Measurements from ENCODE around the gene DTX1. TPM values are rescaled to one million over a fixed set of nuclear protein-coding genes. Genes with fewer than 3 reads are reported as not detected.

DTX1 gene
- total RNA-seq, 1 donor from 2014 or later = 8.1 TPM

- Mint-ChIP-seq H3K9me3 (peaks cover 8% of the 10 kb centered on the region), H3K27ac (ENCODE audit: unreplicated experiment) (peak overlapping the region; percentile 81), H3K36me3 (ENCODE audit: low read depth) (no peaks in the 10 kb centered on the region), H3K27me3 (ENCODE audit: low read depth) (peaks cover 21% of the 10 kb centered on the region), H3K4me1 (peaks cover 6% of the 10 kb centered on the region), H3K4me3 (no peak overlapping the region)
- peak; percentile 24 for DNase-seq (ENCODE audit: low read depth, low spot score)
- TF ChIP-seq CTCF (conservative IDR thresholded peaks at IDR 0.05) = no peak
Measured at GRCh38 chr12:113119980-113120669, 63.6 kb downstream of the DTX1 start.

GRCh38 chr12:113120670-113121370 is 64.3 kb downstream of the DTX1 start:
- Mint-ChIP-seq H3K4me1 (peaks cover 6% of the 10 kb centered on the region), H3K9me3 (peaks cover 8% of the 10 kb centered on the region), H3K36me3 (ENCODE audit: low read depth) (no peaks in the 10 kb centered on the region), H3K27ac (ENCODE audit: unreplicated experiment) (peak overlapping the region; percentile 81), H3K27me3 (ENCODE audit: low read depth) (peaks cover 21% of the 10 kb centered on the region), H3K4me3 (no peak overlapping the region)
- TF ChIP-seq CTCF (conservative IDR thresholded peaks at IDR 0.05) = no peak
- DNase-seq (ENCODE audit: low read depth, low spot score) = no peak

- H3K27ac Mint-ChIP-seq (ENCODE audit: unreplicated experiment) = no peak overlapping the region
- H3K4me1 Mint-ChIP-seq = no peaks in the 10 kb centered on the region
- no peak overlapping the region for H3K4me3 Mint-ChIP-seq
- H3K27me3 Mint-ChIP-seq (ENCODE audit: low read depth) = peaks cover 45% of the 10 kb centered on the region
- H3K36me3 Mint-ChIP-seq (ENCODE audit: low read depth) = no peaks in the 10 kb centered on the region
- no peak for TF ChIP-seq CTCF (conservative IDR thresholded peaks at IDR 0.05)
- H3K9me3 Mint-ChIP-seq = peaks cover 6% of the 10 kb centered on the region
- no peak for DNase-seq (ENCODE audit: low read depth, low spot score)
Measured at GRCh38 chr12:113127791-113128199, 71.3 kb downstream of the DTX1 start.

GRCh38 chr12:113128802-113129663 is 72.5 kb downstream of the DTX1 start:
- Mint-ChIP-seq H3K27ac (ENCODE audit: unreplicated experiment) (no peak overlapping the region), H3K4me3 (no peak overlapping the region), H3K9me3 (no peaks in the 10 kb centered on the region), H3K27me3 (ENCODE audit: low read depth) (peaks cover 51% of the 10 kb centered on the region), H3K4me1 (no peaks in the 10 kb centered on the region), H3K36me3 (ENCODE audit: low read depth) (no peaks in the 10 kb centered on the region)
- no peak for TF ChIP-seq CTCF (conservative IDR thresholded peaks at IDR 0.05)
- no peak for DNase-seq (ENCODE audit: low read depth, low spot score)

GRCh38 chr12:113129664-113130456 is 73.3 kb downstream of the DTX1 start:
- DNase-seq (ENCODE audit: low read depth, low spot score) = no peak
- no peak overlapping the region for H3K4me3 Mint-ChIP-seq
- H3K27me3 Mint-ChIP-seq (ENCODE audit: low read depth) = peaks cover 59% of the 10 kb centered on the region
- H3K27ac Mint-ChIP-seq (ENCODE audit: unreplicated experiment) = no peak overlapping the region
- no peaks in the 10 kb centered on the region for H3K36me3 Mint-ChIP-seq (ENCODE audit: low read depth)
- no peaks in the 10 kb centered on the region for H3K9me3 Mint-ChIP-seq
- TF ChIP-seq CTCF (conservative IDR thresholded peaks at IDR 0.05) = no peak
- H3K4me1 Mint-ChIP-seq = no peaks in the 10 kb centered on the region

All from neural crest cell (in vitro differentiated cells).